Breast epithelium (tissue), 3 donors: ENCODE data around the gene HBG1.

Experiments
- CTCF ChIP-seq, 3 donors: fragments of 450-650 bp; IDR thresholded peaks; one replicate each; pipeline ENCODE4 v1.5.1; 2016 to 2017; ENCODE audit warnings: antibody characterized with exemption in 3 of 3, mild to moderate bottlenecking in 3 of 3, moderate library complexity in 3 of 3
- POLR2A ChIP-seq: fragments of 450-650 bp; IDR thresholded peaks from one replicate; pipeline ENCODE4 v1.6.1; 2016; ENCODE audit warnings: antibody characterized with exemption, mild to moderate bottlenecking, moderate library complexity
- POLR2AphosphoS5 ChIP-seq, 3 donors: sonication (generic); formaldehyde crosslinking; IDR thresholded peaks; one replicate each; pipeline ENCODE4 v1.6.1; 2017; ENCODE audit warnings: antibody characterized with exemption in 3 of 3

- TF ChIP-seq CTCF (IDR thresholded peaks at IDR 0.05) (no peak), POLR2A (no peak), POLR2AphosphoS5 (IDR thresholded peaks at IDR 0.05) (no peak)
These were observed 10.6 kb downstream of the HBG1 start for GRCh38 chr11:5239046-5239445.
